K562 (cell line): ENCODE data around the gene LGR6. TPM values are rescaled to one million over a fixed set of nuclear protein-coding genes. Genes with fewer than 3 reads are reported as not detected.

Experiments used
- ATAC-seq: fragments of 200-7000 bp; cut with Tn5 transposase; 3 replicates; pipeline ENCODE4 v1.9.1; 2020; ENCODE audit warnings: moderate library complexity
- BruUV-seq: library from RNA; stranded (reverse); fragments of 400-500 nt; replicated peaks from 2 replicates; lab custom pipeline; 2021; lab: Mats Ljungman, UMichigan
- CTCF ChIA-PET: fragments of 300-600 bp; formaldehyde crosslinking; extraction: SDS; loops from one replicate; lab custom pipeline; 2021; ENCODE audit warnings: low intra/inter-chr PET ratio; lab: Yijun Ruan, JAX
- POLR2A ChIA-PET: fragments of 300-600, 350-650 bp; sonication (Branson Sonifier 250); formaldehyde crosslinking; extraction: SDS; loops from one replicate; lab custom pipeline; 2021; ENCODE audit warnings: antibody characterized with exemption, inconsistent platforms; lab: Yijun Ruan, JAX
- DNase-seq, 4 experiments: peaks; one replicate each; pipeline versions ENCODE4 v3.0.0 to v3.0.0-alpha.2; 2011 to 2018; ENCODE audit warnings: low spot score in 3 of 4, mixed read lengths in 3 of 4; ENCODE audit errors: extremely low read depth in 1 of 4
- FAIRE-seq: peaks from 2 replicates; lab custom pipeline; 2011; peaks lifted over from hg19 to GRCh38; lab: Jason Lieb, UNC
- H2AFZ ChIP-seq: 2 replicates; pipeline ENCODE4 v1.6.0; 2011; ENCODE audit warnings: low read depth, low read length, control low read depth, inconsistent platforms
- H3K27ac ChIP-seq: fragments of 200-600 bp; 3 replicates; pipeline ENCODE4 v1.8.0; 2011; ENCODE audit warnings: low read depth, mild to moderate bottlenecking, control low read depth, inconsistent platforms, low read length, moderate library complexity, mixed read lengths; ENCODE audit errors: extremely low read depth
- H3K27me3 ChIP-seq, 2 experiments: fragments of 300-600 bp in 1 of 2; 2 replicates in 1 of 2; 3 replicates in 1 of 2; pipeline versions ENCODE4 v1.6.0 to v1.8.0; 2011; ENCODE audit warnings: inconsistent platforms in 2 of 2, low read length in 2 of 2, mild to moderate bottlenecking in 1 of 2, mixed read lengths in 1 of 2, moderate library complexity in 1 of 2; ENCODE audit not compliant: control insufficient read depth in 2 of 2, insufficient read depth in 2 of 2
- H3K36me3 ChIP-seq: fragments of 300-600 bp; 3 replicates; pipeline ENCODE4 v1.8.0; 2011; ENCODE audit warnings: mild to moderate bottlenecking, low read length, inconsistent platforms; ENCODE audit not compliant: control insufficient read depth, insufficient read depth
- H3K4me1 ChIP-seq, 2 experiments: fragments of 200-600 bp in 1 of 2; replicated peaks in 1 of 2; 2 replicates in 1 of 2; 3 replicates in 1 of 2; pipeline versions ENCODE4 v1.5.1 to v1.8.0; 2011; ENCODE audit warnings: inconsistent platforms in 2 of 2, low read length in 2 of 2, mild to moderate bottlenecking in 1 of 2, mixed read lengths in 1 of 2, moderate library complexity in 1 of 2; ENCODE audit not compliant: control insufficient read depth in 2 of 2, insufficient read depth in 2 of 2
- H3K4me2 ChIP-seq: 2 replicates; pipeline ENCODE4 v1.6.1; 2011; ENCODE audit warnings: low read length, control low read depth, inconsistent platforms, mixed read lengths; ENCODE audit not compliant: insufficient read depth
- H3K4me3 ChIP-seq: fragments of 200-600 bp; sonication (generic), shearing (Covaris generic); 2 replicates; pipeline ENCODE4 v1.5.1; 2016; ENCODE audit warnings: control low read depth, inconsistent platforms
- H3K79me2 ChIP-seq: fragments of 200-600 bp; 3 replicates; pipeline ENCODE4 v1.8.0; 2011; ENCODE audit warnings: low read length, inconsistent platforms; ENCODE audit not compliant: control insufficient read depth, insufficient read depth
- H3K9ac ChIP-seq, 2 experiments: 2 replicates each; pipeline versions ENCODE4 v1.6.0 to v1.6.1; 2011; ENCODE audit warnings: low read depth in 2 of 2, low read length in 2 of 2, control low read depth in 1 of 2, inconsistent platforms in 1 of 2, mild to moderate bottlenecking in 1 of 2, mixed read lengths in 1 of 2; ENCODE audit not compliant: insufficient read depth in 1 of 2
- H3K9me1 ChIP-seq: one replicate; pipeline ENCODE4 v1.6.0; 2011; ENCODE audit warnings: inconsistent platforms, mild to moderate bottlenecking, low read length, moderate library complexity; ENCODE audit not compliant: control insufficient read depth, insufficient read depth
- H3K9me3 ChIP-seq: replicated peaks from 2 replicates; pipeline ENCODE4 v1.5.1; 2011; ENCODE audit warnings: low read depth, low read length, inconsistent platforms; ENCODE audit not compliant: control insufficient read depth, insufficient read depth
- H4K20me1 ChIP-seq: replicated peaks from 2 replicates; pipeline ENCODE4 v1.6.1; 2011; ENCODE audit warnings: low read length, inconsistent platforms, mixed read lengths; ENCODE audit not compliant: control insufficient read depth, insufficient read depth
- CHCHD3 ChIP-seq: fragments of 250-450 bp; sonication (Bioruptor Pico); IDR thresholded peaks from 2 replicates; pipeline ENCODE4 v2.1.2; 2022; ENCODE audit warnings: mild to moderate bottlenecking
- CTCF ChIP-seq, 3 experiments: IDR thresholded peaks in 2 of 3; conservative IDR thresholded peaks in 1 of 3; 2 replicates each; pipeline ENCODE4 v1.5.1; 2011 to 2012; ENCODE audit warnings: low read length in 3 of 3, mild to moderate bottlenecking in 3 of 3, control low read depth in 2 of 3, improper control_type of control experiment in 1 of 3, inconsistent platforms in 1 of 3, low read depth in 1 of 3, mixed read lengths in 1 of 3, moderate library complexity in 1 of 3; ENCODE audit not compliant: insufficient read depth in 2 of 3
- JUND ChIP-seq, 2 experiments: IDR thresholded peaks; 2 replicates in 1 of 2; 3 replicates in 1 of 2; pipeline ENCODE4 v1.6.1; 2011; ENCODE audit warnings: borderline replicate concordance in 2 of 2, low read depth in 2 of 2, low read length in 2 of 2, improper control_type of control experiment in 1 of 2, missing biosample characterization in 1 of 2, missing genetic modification characterization in 1 of 2, missing genetic modification reagents in 1 of 2
- MIER1 ChIP-seq: fragments of 450-650 bp; IDR thresholded peaks from 2 replicates; pipeline ENCODE4 v1.6.1; 2016; ENCODE audit warnings: antibody characterized with exemption, mild to moderate bottlenecking, low read depth
- NFE2L1 ChIP-seq: fragments of 450-650 bp; IDR thresholded peaks from 2 replicates; pipeline ENCODE4 v1.6.1; 2016; ENCODE audit warnings: missing genetic modification characterization, low read depth, mild to moderate bottlenecking, missing compliant biosample characterization, moderate library complexity, borderline replicate concordance
- RAD21 ChIP-seq, 2 experiments: fragments of 250-450 bp in 1 of 2; fragments of 450-650 bp in 1 of 2; sonication (Bioruptor Pico) in 1 of 2; formaldehyde crosslinking in 1 of 2; IDR thresholded peaks in 1 of 2; conservative IDR thresholded peaks in 1 of 2; 2 replicates each; pipeline versions ENCODE4 v1.4.0 to v1.8.0; 2020 to 2022; ENCODE audit warnings: mild to moderate bottlenecking in 2 of 2, moderate library complexity in 1 of 2
- STAG1 ChIP-seq: sonication (generic); formaldehyde crosslinking; IDR thresholded peaks from 2 replicates; pipeline ENCODE4 v1.5.0; 2020; ENCODE audit warnings: missing genetic modification reagents, borderline replicate concordance
- ZNF740 ChIP-seq, 3 experiments: fragments of 200-800 bp in 1 of 3; sonication (Bioruptor generic) in 1 of 3; sonication (generic) in 1 of 3; formaldehyde crosslinking in 1 of 3; IDR thresholded peaks; 2 replicates each; pipeline versions ENCODE4 v1.6.1 to v1.8.0; 2016 to 2022; ENCODE audit warnings: mild to moderate bottlenecking in 2 of 3, missing compliant biosample characterization in 2 of 3, missing genetic modification characterization in 2 of 3, missing genetic modification reagents in 1 of 3
- ZNF77 ChIP-seq: fragments of 250-450 bp; sonication (Bioruptor Pico); IDR thresholded peaks from 2 replicates; pipeline ENCODE4 v1.5.0; 2020
- WGBS: fragments of 100-300 bp; shearing (Covaris generic); methylation state at CpG from one replicate; pipeline ENCODE4 v1.1.6; 2016; ENCODE audit warnings: low coverage, mixed read lengths; ENCODE audit not compliant: insufficient coverage; ENCODE audit errors: missing lambda C conversion rate; 5-methylcytosine and 5-hydroxymethylcytosine counted together
- in situ Hi-C: fragments of 300-500 bp; cut with MboI; formaldehyde crosslinking; loops from 4 replicates; pipeline ENCODE4 v1.15.0; 2018; ENCODE audit warnings: inconsistent platforms, mixed read lengths
- intact Hi-C: fragments of 100-400 bp; cut with micrococcal nuclease; formaldehyde crosslinking; loops from 2 replicates; pipeline ENCODE4 v1.14.2; 2022
- polyA plus RNA-seq, 8 experiments: library from polyadenylated mRNA; depleted of rRNA in 4 of 8; stranded (reverse) in 5 of 8; unstranded in 3 of 8; fragments of >200 nt; fragmentation: Nextera tagmentation in 2 of 8; fragmentation: Illumina TruSeq in 1 of 8; extraction: Ambion mirVana in 2 of 8; extraction: Trizol in 1 of 8; gene quantifications; 2 replicates each; pipeline versions ENCODE4 v1.2.1 to v1.2.3, GENCODE V29; 2011 to 2014; ENCODE audit warnings: inconsistent platforms in 1 of 8, missing spikeins in 1 of 8
- total RNA-seq, 7 experiments: library from RNA; depleted of rRNA in 6 of 7; stranded (reverse); fragments of >200 nt in 6 of 7; fragmentation: Illumina TruSeq in 2 of 7; extraction: Trizol in 2 of 7; gene quantifications; 2 replicates each; pipeline versions ENCODE4 v1.2.1 to v1.2.3, GENCODE V29; 2011 to 2021; ENCODE audit warnings: low replicate concordance in 1 of 7

The LGR6 gene
- total and polyA plus RNA-seq, 9 of the 15 experiments (the other 6 are each of a cell fraction or from before 2014, with no cell fraction given), result 0.01 to 0.54 (median 0.17) TPM; not detected in 1

DNA sequence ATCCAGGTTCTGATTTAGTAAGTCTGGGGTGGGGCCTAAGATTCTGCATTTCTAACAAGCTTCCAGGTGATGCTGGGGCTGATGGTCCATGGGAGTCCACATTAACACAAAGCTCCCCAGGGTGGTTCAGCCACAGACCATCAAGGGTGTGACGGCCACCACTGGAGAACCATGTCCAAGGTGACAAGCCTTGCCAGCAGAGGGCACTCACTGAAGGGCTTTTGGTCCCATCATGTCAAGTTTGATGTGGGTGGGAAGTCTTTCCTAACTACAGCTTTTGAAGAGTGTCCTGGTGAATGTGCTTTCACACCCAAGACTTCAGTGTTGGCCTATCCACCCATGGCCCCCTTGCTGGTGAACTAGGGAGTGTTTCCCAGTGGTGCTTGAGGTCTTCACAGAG, 81.0 kb downstream of the LGR6 start:
- peak; percentile 89 for FAIRE-seq
- Histone ChIP-seq H3K9me3 (no peaks in the 10 kb centered on the region), H3K27me3 (peaks cover 26 to 75% of the 10 kb centered on the region in 2 experiments), H3K27ac (no peak overlapping the region), H4K20me1 (no peaks in the 10 kb centered on the region), H3K36me3 (no peaks in the 10 kb centered on the region), H3K4me1 (no peaks in the 10 kb centered on the region), H3K4me2 (no peak overlapping the region), H3K4me3 (no peak overlapping the region), H3K79me2 (no peaks in the 10 kb centered on the region), H2AFZ (no peak overlapping the region), H3K9me1 (no peaks in the 10 kb centered on the region), H3K9ac (no peak overlapping the region)
- DNase-seq, result peak; percentile 35 to 61 (median 50)
- peak; percentile 89 for ATAC-seq
- intact Hi-C loops (loop anchor here (1.0 kb wide), 1 partner anchor 41 kb away; no protein-coding TSS in a partner anchor), in situ Hi-C loops (no loop called here)
- CTCF ChIA-PET, result interaction anchor here (1.3 kb wide), 1 partner anchor 41 kb away, joined by 5 read pairs; no protein-coding TSS in a partner anchor
- WGBS, result 0% methylated on average over 1 of the region's 1 CpG
- BruUV-seq, result no TSS peak
- POLR2A ChIA-PET, result interaction anchor here (0.5 to 1.1 kb wide), 5 partner anchors 8 to 213 kb away, joined by 3 to 4 read pairs (median 3); no protein-coding TSS in a partner anchor
- TF ChIP-seq MIER1 (no peak), CHCHD3 (CRISPR knock-in tag) (no peak), NFE2L1 (no peak), STAG1 (CRISPR knock-in tag) (peak; percentile 46; the same call in 1 of the 2 replicates), JUND (IDR thresholded peaks at IDR 0.05; ENCODE audit: borderline replicate concordance, low read depth, low read length) (0 out of 2 replicates have a peak, but pooled peaks have one; percentile 7), JUND (tag; IDR thresholded peaks at IDR 0.05; ENCODE audit: borderline replicate concordance, low read depth, low read length) (no peak), CTCF (IDR thresholded peaks at IDR 0.05 in 2 of 3, conservative IDR thresholded peaks at IDR 0.05 in 1 of 3; ENCODE audit: insufficient read depth in 2 of 3, low read depth in 1 of 3, low read length in 3 of 3) (peak; percentile 74 to 78 (median 78)), ZNF77 (CRISPR knock-in tag) (no peak), RAD21 (CRISPR knock-in tag; conservative IDR thresholded peaks at IDR 0.05 in 1 of 2, IDR thresholded peaks at IDR 0.05 in 1 of 2) (peak; percentile 7 to 76; a peak in 2 of 4 replicates), ZNF740 (CRISPR knock-in tag; IDR thresholded peaks at IDR 0.05) (no peak), ZNF740 (tag; IDR thresholded peaks at IDR 0.05) (no peak)
